ENCODE data around the gene ESRP2.

ESRP2 gene

DNA sequence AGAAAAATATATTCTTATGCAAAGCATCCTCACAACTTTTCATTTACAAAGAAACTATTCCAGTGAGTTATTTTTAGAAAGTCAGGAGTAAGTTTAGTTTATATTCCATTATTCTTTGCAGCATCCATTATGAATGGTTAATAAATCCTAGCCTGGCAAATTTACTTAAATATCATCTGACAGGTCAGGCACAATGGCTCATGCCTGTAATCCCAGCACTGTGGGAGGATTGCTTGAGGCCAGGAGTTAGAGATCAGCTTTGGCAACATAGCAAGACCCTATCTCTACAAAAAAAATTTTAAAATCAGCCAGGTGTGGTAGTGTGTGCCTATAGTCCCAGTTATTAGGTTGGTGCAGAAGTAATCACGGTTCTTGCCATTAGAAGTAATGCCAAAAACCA lies 12.9 kb downstream of the ESRP2 start:
- TF ChIP-seq, protein P1, sequence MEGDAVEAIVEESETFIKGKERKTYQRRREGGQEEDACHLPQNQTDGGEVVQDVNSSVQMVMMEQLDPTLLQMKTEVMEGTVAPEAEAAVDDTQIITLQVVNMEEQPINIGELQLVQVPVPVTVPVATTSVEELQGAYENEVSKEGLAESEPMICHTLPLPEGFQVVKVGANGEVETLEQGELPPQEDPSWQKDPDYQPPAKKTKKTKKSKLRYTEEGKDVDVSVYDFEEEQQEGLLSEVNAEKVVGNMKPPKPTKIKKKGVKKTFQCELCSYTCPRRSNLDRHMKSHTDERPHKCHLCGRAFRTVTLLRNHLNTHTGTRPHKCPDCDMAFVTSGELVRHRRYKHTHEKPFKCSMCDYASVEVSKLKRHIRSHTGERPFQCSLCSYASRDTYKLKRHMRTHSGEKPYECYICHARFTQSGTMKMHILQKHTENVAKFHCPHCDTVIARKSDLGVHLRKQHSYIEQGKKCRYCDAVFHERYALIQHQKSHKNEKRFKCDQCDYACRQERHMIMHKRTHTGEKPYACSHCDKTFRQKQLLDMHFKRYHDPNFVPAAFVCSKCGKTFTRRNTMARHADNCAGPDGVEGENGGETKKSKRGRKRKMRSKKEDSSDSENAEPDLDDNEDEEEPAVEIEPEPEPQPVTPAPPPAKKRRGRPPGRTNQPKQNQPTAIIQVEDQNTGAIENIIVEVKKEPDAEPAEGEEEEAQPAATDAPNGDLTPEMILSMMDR (IDR thresholded peaks at IDR 0.05; ENCODE audit: low read depth, low read length), result no peak
- DNase-seq (ENCODE audit: low read depth in 2 of 2), result no peak
- no peak overlapping the region for H3K4me3 ChIP-seq (replicated peaks in 1 of 2; ENCODE audit: low read depth in 2 of 2, low read length in 2 of 2)

DNA sequence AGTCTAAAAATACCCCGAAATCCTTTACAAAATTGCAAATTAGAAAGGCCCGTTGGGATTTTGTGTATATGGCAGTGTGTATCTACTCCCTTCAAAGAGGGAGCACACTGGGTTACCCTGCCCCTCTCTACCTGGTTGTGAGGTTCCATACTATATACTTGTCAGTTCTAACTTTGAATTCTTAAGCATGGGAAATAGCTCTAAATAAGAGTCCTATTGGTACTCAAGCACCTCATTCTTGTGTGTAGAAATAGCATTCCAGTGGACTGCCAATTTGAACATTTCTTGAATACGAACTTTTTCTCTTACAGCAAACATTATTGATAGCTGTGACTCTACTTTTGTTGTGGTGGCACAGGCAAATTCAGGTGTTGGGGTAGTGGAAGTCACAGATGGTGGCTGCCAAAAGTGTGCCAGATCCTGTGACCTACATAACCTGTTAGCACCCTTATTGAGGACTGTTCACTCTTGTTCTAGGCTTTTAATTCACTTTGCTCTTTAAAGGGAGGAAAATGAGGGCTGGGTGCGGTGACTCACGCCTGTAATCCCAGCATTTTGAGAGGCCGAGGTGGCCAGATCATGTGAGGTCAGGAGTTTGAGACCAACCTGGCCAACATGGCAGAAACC lies 16.1 kb downstream of the ESRP2 start:
- H3K4me3 ChIP-seq (replicated peaks in 1 of 2; ENCODE audit: low read depth in 2 of 2, low read length in 2 of 2), result no peak overlapping the region
- DNase-seq (ENCODE audit: low read depth in 2 of 2), result no peak
- TF ChIP-seq, protein P1 (IDR thresholded peaks at IDR 0.05; ENCODE audit: low read depth, low read length), result no peak

DNA sequence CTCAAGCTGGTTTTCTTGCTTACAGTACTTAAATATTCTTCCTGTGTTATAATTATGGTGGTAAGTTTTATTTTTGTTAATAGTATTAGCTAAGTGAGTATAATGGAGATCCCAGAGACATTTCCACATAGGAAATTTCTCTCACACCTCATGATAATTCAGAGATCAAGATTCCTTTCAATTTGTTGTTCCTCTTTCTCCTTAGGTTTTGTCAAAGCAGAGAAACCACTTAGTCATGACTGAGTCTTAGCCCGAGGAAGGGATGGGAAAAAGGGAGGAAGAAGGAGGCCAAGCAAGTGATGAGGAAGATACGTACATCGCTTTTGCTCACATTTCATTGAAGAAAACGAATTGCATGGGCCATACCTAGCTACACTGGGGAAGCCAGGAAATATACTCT lies 18.4 kb downstream of the ESRP2 start:
- H3K4me3 ChIP-seq (replicated peaks in 1 of 2; ENCODE audit: low read depth in 2 of 2, low read length in 2 of 2), result no peak overlapping the region
- TF ChIP-seq, protein P1 (IDR thresholded peaks at IDR 0.05; ENCODE audit: low read depth, low read length), result no peak
- no peak for DNase-seq (ENCODE audit: low read depth in 2 of 2)

DNA sequence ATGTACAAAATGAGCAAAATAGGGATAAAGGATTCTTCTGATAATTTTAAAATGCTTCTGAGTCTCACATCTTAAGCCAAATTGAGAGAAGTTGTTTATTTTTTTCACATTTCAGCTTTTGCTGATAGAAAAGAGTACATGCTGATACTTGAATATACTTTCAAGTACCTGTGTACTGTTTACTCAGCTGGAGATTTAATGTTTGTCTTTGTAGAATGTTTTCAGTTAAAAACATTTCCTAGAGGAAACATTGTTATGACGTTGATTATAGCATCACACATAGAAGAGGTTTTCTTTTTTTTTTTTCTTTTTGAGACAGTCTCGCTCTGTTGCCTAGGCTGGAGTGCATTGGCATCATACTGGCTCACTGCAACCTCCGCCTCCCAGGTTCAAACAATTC lies 19.7 kb downstream of the ESRP2 start:
- DNase-seq (ENCODE audit: low read depth in 2 of 2), result no peak
- TF ChIP-seq, protein P1 (IDR thresholded peaks at IDR 0.05; ENCODE audit: low read depth, low read length), result no peak
- no peak overlapping the region for H3K4me3 ChIP-seq (replicated peaks in 1 of 2; ENCODE audit: low read depth in 2 of 2, low read length in 2 of 2)

DNA sequence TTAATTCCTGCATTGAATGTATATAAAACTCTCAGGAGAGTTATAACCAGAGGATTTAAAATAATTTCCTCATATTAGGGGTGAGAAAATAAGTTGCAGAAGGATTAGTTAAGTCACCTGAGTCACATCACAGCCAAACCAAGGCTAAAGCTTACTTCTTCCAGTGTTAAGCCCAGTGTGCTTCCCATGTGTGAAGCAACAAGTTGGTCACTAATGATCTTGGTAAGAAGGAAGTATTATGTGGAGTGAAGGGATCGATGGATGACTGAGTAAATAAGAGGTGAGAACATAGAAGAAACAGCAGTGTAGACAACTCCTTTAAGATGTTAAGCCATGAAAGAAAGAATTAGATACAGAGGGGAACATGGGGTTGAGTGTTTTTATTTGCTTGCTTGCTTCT lies 20.6 kb downstream of the ESRP2 start:
- TF ChIP-seq, protein P1 (IDR thresholded peaks at IDR 0.05; ENCODE audit: low read depth, low read length), result no peak
- no peak overlapping the region for H3K4me3 ChIP-seq (replicated peaks in 1 of 2; ENCODE audit: low read depth in 2 of 2, low read length in 2 of 2)
- no peak for DNase-seq (ENCODE audit: low read depth in 2 of 2)

DNA sequence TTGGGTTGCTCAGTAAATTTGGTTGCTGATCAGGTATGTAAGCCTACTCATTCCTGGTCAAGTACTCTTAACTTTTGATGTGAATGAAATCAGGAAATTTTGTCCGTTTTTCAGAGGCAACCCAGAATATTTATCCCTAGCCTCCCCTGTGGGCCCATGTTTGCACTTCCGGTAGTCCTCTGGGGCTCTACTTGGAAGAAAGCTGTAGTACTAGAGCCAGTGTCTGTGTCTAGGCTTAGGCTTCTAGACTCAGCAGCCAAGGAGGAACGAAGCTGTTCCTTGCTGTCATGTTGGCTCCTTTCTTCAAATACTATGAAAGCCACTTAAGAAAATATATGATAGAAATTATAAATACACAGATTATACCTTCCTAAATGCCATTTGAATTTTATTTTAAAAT lies 21.2 kb downstream of the ESRP2 start:
- DNase-seq (ENCODE audit: low read depth in 2 of 2), result no peak
- TF ChIP-seq, protein P1 (IDR thresholded peaks at IDR 0.05; ENCODE audit: low read depth, low read length), result no peak
- no peak overlapping the region for H3K4me3 ChIP-seq (replicated peaks in 1 of 2; ENCODE audit: low read depth in 2 of 2, low read length in 2 of 2)

DNA sequence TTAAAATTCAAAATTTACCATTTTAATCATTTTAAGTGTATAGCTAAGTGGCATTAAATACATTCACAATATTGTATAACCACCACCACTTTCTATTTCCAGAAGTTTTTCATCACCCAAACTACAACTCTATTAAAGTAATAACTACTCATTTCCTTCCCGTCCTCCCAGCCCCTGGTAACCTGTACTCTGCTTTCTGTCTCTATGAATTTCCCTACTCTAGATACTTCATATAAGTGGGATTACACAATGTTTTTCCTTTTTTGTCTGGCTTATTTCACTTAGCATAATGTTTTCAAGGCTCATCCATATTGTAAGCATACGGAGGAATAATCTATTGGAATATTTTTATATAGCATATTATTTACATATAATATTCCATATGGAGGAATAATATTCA lies 29.7 kb downstream of the ESRP2 start:
- DNase-seq (ENCODE audit: low read depth in 2 of 2), result no peak
- TF ChIP-seq, protein P1 (IDR thresholded peaks at IDR 0.05; ENCODE audit: low read depth, low read length), result no peak
- no peak overlapping the region for H3K4me3 ChIP-seq (replicated peaks in 1 of 2; ENCODE audit: low read depth in 2 of 2, low read length in 2 of 2)

All from cardiac fibroblast (primary cell).